ENCODE measurements around the gene IFT80.

The IFT80 gene

GRCh38 chr3:160210799-160211221 is 188.2 kb downstream of the IFT80 start:
- no peak overlapping the region for H3K4me3 Mint-ChIP-seq
- no peak for TF ChIP-seq CTCF (IDR thresholded peaks at IDR 0.05; ENCODE audit: unreplicated experiment in 3 of 3)
- peaks cover 3% of the 10 kb centered on the region for H3K27me3 Mint-ChIP-seq (ENCODE audit: low read depth)
- no peaks in the 10 kb centered on the region for H3K36me3 Mint-ChIP-seq (ENCODE audit: low read depth)
- H3K4me1 Mint-ChIP-seq: no peaks in the 10 kb centered on the region
- H3K9me3 Mint-ChIP-seq: peaks cover 2% of the 10 kb centered on the region
- no peak overlapping the region for H3K27ac Mint-ChIP-seq

GRCh38 chr3:160210341-160210740 is 188.7 kb downstream of the IFT80 start:
- H3K9me3 Mint-ChIP-seq: peaks cover 2% of the 10 kb centered on the region
- peaks cover 3% of the 10 kb centered on the region for H3K27me3 Mint-ChIP-seq (ENCODE audit: low read depth)
- H3K27ac Mint-ChIP-seq: no peak overlapping the region
- H3K4me1 Mint-ChIP-seq: no peaks in the 10 kb centered on the region
- H3K4me3 Mint-ChIP-seq: no peak overlapping the region
- no peaks in the 10 kb centered on the region for H3K36me3 Mint-ChIP-seq (ENCODE audit: low read depth)
- no peak for TF ChIP-seq CTCF (IDR thresholded peaks at IDR 0.05; ENCODE audit: unreplicated experiment in 3 of 3)
